C1 segment of cervical spinal cord (tissue), 14 donors: ENCODE data around the gene OPRM1.
"Not testable (repeated sequence)": the region's sequence is repeated elsewhere in the genome, so short reads cannot be mapped to it uniquely, and the experiment has no call there.

Source experiments
- DNase-seq, 14 donors: peaks; one replicate each; lab custom pipeline; 2025; lab: John Stamatoyannopoulos, UW

The OPRM1 gene

GRCh38 chr6:154140743-154141142 lies 101.7 kb downstream of the OPRM1 start:
- DNase-seq = no peak

- DNase-seq = no peak
Observed at GRCh38 chr6:154143753-154144152, 104.7 kb downstream of the OPRM1 start.

GRCh38 chr6:154154389-154154967 lies 115.4 kb downstream of the OPRM1 start:
- peak in 3 of 14 donors; percentile 19 to 39 (median 26) for DNase-seq

GRCh38 chr6:154156135-154156896 lies 117.3 kb downstream of the OPRM1 start:
- peak in 3 of 14 donors; percentile 9 to 27 (median 23) for DNase-seq

- no peak for DNase-seq
Observed at GRCh38 chr6:154157082-154157481, 118.0 kb downstream of the OPRM1 start.

GRCh38 chr6:154157706-154158105 lies 118.7 kb downstream of the OPRM1 start:
- DNase-seq = no peak

GRCh38 chr6:154159126-154159525 lies 120.1 kb downstream of the OPRM1 start:
- no peak for DNase-seq

GRCh38 chr6:154161689-154162088 lies 122.6 kb downstream of the OPRM1 start:
- no peak for DNase-seq

- DNase-seq = peak in 11 of 14 donors; percentile 5 to 87 (median 47)
Observed at GRCh38 chr6:154164397-154164796, 125.4 kb downstream of the OPRM1 start.

- DNase-seq = no peak
Observed at GRCh38 chr6:154165478-154165877, 126.4 kb downstream of the OPRM1 start.

GRCh38 chr6:154166140-154166539 lies 127.1 kb downstream of the OPRM1 start:
- DNase-seq = no peak

- peak in 1 of 14 donors; percentile 30 for DNase-seq
Observed at GRCh38 chr6:154167126-154167525, 128.1 kb downstream of the OPRM1 start.

GRCh38 chr6:154169193-154169847 lies 130.3 kb downstream of the OPRM1 start:
- DNase-seq = peak in 1 of 14 donors; percentile 37

GRCh38 chr6:154170106-154170505 lies 131.1 kb downstream of the OPRM1 start:
- no peak for DNase-seq

- not testable (repeated sequence) for DNase-seq
Observed at GRCh38 chr6:154172393-154172792, 133.4 kb downstream of the OPRM1 start.

- peak in 1 of 14 donors; percentile 22 for DNase-seq
Observed at GRCh38 chr6:154179434-154179833, 140.4 kb downstream of the OPRM1 start.

- DNase-seq = no peak
Observed at GRCh38 chr6:154187203-154187602, 148.2 kb downstream of the OPRM1 start.

GRCh38 chr6:154187714-154188113 lies 148.7 kb downstream of the OPRM1 start:
- DNase-seq = no peak

- DNase-seq = no peak
Observed at GRCh38 chr6:154196333-154196885, 157.4 kb downstream of the OPRM1 start.

GRCh38 chr6:154197196-154197860 lies 158.3 kb downstream of the OPRM1 start:
- peak in 1 of 14 donors; percentile 37 for DNase-seq

- not testable (repeated sequence) for DNase-seq
Observed at GRCh38 chr6:154201688-154202087, 162.6 kb downstream of the OPRM1 start.

- DNase-seq = no peak
Observed at GRCh38 chr6:154202339-154202738, 163.3 kb downstream of the OPRM1 start.
